ENCODE data around the gene KLF15.
A peak's percentile ranks its signal among the peaks of the same experiment; 100 is the strongest.

Gene KLF15

DNA sequence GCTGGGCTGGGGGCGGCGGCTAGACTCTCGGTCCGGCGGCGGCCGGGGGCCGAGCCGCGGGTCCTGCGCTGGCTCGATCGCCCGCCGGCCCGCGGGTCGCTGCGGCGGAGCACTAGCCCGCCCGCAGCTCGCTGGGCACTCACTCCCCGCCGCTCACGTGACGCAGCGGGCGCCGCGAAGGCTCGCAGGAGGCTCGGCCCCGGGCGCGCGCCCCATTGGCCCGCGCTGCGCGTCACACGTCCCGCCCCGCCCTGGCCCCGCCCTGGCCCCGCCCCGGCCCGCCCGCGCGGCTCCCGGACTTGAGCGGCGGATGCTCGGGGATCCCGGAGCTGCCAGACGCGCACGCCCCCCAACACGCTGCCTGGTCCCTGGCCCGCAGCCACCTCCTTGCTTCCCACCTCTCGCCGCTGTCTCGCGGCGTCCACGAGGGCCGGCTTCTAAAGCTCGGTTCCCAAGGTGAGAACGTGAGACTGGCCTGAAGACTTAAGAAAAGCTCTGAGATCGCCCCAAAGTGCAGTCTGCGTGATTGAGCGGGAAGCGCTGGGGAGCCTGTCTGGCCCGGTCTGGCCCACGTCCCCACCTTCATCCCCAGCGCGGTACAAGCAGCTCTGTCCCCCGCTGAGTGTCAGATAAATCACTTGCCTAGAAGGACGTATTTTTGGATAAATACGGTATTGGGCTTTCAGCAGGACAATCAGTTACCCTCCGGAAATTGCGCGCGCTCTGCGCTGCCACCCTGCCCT, at the start of gene KLF15:
TSS of gene KLF15 (minus strand) at position 114 of the 743 bp plus-strand sequence. CDS start 4,486 bp downstream, outside the sequence.
- H3K36me3 ChIP-seq (ENCODE audit: control insufficient read depth, insufficient read depth, low read length), result peaks cover 1% of the 10 kb centered on the region; the same call in 1 of the 2 replicates
- H3K4me3 ChIP-seq (ENCODE audit: low read depth, low read length), result peak within 1 kb of the TSS; percentile 83
- peaks cover 19% of the 10 kb centered on the region for H3K4me1 ChIP-seq (ENCODE audit: control insufficient read depth, insufficient read depth, low read length)
- H3K27ac ChIP-seq (ENCODE audit: low read depth, low read length), result peak within 1 kb of the TSS; percentile 74
- H3K9ac ChIP-seq (ENCODE audit: low read depth, low read length), result peak within 1 kb of the TSS; percentile 68; the same call in 1 of the 2 replicates
- H3K9me3 ChIP-seq (ENCODE audit: control insufficient read depth, insufficient read depth, low read length), result no peaks in the 10 kb centered on the region
- peaks cover 26% of the 10 kb centered on the region for H3K27me3 ChIP-seq (ENCODE audit: control insufficient read depth, insufficient read depth, low read length)

DNA sequence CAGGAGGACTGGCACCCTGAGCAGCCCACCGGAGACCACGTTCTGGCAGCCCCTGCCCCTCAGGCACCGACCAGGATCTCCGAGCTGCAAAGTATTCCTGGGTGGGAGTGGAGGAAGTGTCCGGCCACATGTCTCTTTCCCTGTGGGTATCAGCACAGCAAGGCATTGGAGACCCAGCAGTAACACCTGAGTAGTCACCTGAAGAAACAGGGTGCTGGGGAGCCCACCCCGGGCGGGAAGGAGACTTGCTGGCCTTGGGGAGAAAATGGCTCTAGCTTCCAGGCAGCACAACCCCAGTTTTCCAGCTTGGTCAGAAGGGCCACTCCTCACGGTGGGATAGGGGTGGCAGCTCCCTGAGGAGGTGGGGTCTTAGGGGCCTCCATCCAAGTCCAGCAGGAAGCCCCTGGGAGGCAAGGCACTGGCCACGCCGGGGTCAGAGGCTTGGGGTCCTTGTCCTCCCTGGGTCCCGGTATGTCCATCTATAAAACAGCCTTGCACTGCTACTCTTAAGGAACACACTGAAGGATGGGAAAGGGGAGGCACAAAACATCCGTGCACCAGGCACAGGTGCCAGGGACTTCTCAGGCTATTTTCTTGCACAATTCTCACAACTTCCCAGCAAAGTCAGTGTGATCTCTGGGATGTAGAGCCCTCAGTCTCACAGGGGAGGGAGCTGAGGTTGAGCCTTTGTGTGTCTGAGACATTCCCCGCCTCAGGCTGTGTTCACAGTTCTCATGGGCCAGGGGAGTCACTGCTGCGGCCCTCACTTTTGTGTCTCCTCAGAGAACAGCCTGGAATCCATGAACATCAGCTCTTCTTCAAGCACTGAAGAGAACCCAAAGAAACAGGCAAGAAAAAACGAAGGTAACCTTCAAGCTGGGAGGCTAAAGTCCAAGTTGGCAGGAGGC, 49.4 kb upstream of the KLF15 start:
- H3K4me3 ChIP-seq (ENCODE audit: low read depth, low read length), result no peak overlapping the region
- no peak overlapping the region for H3K9ac ChIP-seq (ENCODE audit: low read depth, low read length)
- no peaks in the 10 kb centered on the region for H3K36me3 ChIP-seq (ENCODE audit: control insufficient read depth, insufficient read depth, low read length)
- no peaks in the 10 kb centered on the region for H3K9me3 ChIP-seq (ENCODE audit: control insufficient read depth, insufficient read depth, low read length)
- no peak overlapping the region for H3K27ac ChIP-seq (ENCODE audit: low read depth, low read length)
- no peaks in the 10 kb centered on the region; the same call in 1 of the 2 replicates for H3K27me3 ChIP-seq (ENCODE audit: control insufficient read depth, insufficient read depth, low read length)
- H3K4me1 ChIP-seq (ENCODE audit: control insufficient read depth, insufficient read depth, low read length), result peaks cover 3% of the 10 kb centered on the region

DNA sequence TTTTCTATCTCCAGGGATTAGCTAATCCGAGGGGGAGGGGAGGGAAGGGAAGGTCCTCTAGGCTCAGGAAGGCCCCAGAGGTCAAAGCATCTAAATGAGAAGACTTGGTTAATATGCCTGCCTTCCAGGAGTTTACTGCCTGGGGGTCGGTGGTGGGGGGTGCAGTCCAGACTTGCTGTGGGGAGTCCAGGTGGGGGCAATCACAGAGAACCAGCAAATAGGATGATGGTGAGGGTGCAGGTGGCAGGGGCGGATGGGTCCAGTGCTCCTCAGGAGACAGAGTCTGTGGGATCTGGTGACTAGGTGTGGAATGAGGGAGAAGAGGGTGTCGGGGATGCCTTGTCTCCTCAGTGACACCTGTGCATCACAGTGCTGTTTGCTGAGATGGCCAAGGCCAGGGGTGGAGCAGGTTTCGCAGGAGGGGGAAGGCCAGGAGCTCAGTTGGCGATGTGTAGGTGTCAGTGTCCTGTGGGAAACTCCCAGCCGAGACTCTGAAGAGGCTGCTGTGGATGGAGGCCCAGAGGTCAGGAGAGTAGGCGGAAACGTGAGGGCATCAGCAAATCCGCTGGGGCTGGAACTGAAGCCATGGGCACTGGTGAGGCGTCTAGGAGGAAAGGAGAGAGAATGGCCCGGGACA, 45.6 kb upstream of the KLF15 start:
- Histone ChIP-seq H3K4me3 (ENCODE audit: low read depth, low read length) (no peak overlapping the region), H3K9me3 (ENCODE audit: control insufficient read depth, insufficient read depth, low read length) (no peaks in the 10 kb centered on the region), H3K9ac (ENCODE audit: low read depth, low read length) (no peak overlapping the region), H3K4me1 (ENCODE audit: control insufficient read depth, insufficient read depth, low read length) (no peaks in the 10 kb centered on the region; the same call in 1 of the 2 replicates), H3K27ac (ENCODE audit: low read depth, low read length) (no peak overlapping the region), H3K36me3 (ENCODE audit: control insufficient read depth, insufficient read depth, low read length) (no peaks in the 10 kb centered on the region), H3K27me3 (ENCODE audit: control insufficient read depth, insufficient read depth, low read length) (no peaks in the 10 kb centered on the region)

DNA sequence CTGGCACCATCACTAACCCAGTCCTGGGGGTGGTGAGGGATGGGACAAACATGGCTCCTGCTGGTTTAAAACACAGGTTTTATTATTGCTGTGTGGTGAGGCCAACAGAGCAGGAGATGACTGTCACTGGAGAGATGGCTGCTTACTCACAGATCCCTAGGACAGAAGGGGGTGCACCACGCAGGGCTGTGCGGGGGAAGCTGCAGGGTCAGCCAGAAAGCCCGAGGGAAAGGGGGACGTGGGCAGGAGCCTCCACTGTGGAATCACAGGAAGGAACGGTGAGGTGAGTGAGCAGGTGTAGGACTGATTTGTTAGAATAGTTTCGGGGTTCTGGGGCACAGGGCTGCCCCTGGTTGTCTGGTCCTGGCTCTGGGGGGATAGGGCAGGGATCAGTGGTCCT, 45.0 kb upstream of the KLF15 start:
- no peaks in the 10 kb centered on the region for H3K9me3 ChIP-seq (ENCODE audit: control insufficient read depth, insufficient read depth, low read length)
- H3K27ac ChIP-seq (ENCODE audit: low read depth, low read length), result no peak overlapping the region
- H3K36me3 ChIP-seq (ENCODE audit: control insufficient read depth, insufficient read depth, low read length), result no peaks in the 10 kb centered on the region
- no peak overlapping the region for H3K4me3 ChIP-seq (ENCODE audit: low read depth, low read length)
- no peaks in the 10 kb centered on the region for H3K27me3 ChIP-seq (ENCODE audit: control insufficient read depth, insufficient read depth, low read length)
- no peaks in the 10 kb centered on the region; the same call in 1 of the 2 replicates for H3K4me1 ChIP-seq (ENCODE audit: control insufficient read depth, insufficient read depth, low read length)
- H3K9ac ChIP-seq (ENCODE audit: low read depth, low read length), result no peak overlapping the region

DNA sequence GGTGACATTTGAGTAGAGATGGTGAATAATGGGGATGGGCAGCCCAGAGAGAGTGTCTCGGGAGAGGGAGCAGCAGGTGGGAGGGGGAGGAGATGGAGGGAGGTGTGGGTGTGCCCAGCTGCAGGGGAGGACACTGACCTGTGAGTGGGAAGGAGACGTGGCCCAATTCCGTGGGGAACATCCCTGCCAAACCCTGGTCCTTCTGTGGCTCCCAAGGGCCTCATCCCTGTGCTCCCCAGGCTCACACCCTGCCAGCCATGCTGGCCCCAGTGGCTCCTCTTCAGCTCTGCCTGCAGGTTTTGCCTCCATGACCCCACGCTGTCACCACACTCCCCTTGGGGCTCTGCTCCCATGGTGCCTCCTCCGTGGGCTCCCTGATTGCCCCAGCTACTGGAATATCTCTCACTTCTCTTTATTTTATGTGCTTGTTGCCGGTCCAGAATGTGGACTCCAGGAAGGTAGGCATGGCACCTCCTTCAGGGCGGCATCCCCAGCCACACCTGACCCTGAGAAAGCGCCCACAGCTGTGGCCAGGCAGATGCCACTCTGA, 44.5 kb upstream of the KLF15 start:
- no peaks in the 10 kb centered on the region for H3K9me3 ChIP-seq (ENCODE audit: control insufficient read depth, insufficient read depth, low read length)
- H3K4me1 ChIP-seq (ENCODE audit: control insufficient read depth, insufficient read depth, low read length), result no peaks in the 10 kb centered on the region; the same call in 1 of the 2 replicates
- H3K27ac ChIP-seq (ENCODE audit: low read depth, low read length), result no peak overlapping the region
- no peaks in the 10 kb centered on the region for H3K27me3 ChIP-seq (ENCODE audit: control insufficient read depth, insufficient read depth, low read length)
- H3K4me3 ChIP-seq (ENCODE audit: low read depth, low read length), result no peak overlapping the region
- no peak overlapping the region for H3K9ac ChIP-seq (ENCODE audit: low read depth, low read length)
- H3K36me3 ChIP-seq (ENCODE audit: control insufficient read depth, insufficient read depth, low read length), result no peaks in the 10 kb centered on the region

DNA sequence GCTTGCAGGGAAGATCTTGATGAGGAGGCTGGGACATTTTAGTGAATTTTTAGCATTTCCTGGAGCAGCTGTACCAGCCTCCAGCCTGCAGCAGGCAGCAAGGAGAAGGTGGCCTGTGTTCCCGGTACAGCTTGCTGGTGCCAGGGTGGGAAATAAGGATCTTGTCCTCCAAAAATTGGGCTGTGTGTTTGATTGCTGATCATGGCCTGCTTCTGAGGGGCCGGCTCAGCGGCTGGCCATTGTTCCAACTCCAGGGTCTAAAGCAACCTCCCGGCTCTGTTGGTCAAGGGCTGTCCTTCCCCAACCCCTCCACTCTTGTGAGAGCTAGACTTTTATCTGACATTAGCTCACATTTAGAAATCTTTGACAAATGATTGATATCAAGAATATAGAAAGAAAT, 42.5 kb upstream of the KLF15 start:
- H3K9ac ChIP-seq (ENCODE audit: low read depth, low read length), result no peak overlapping the region

DNA sequence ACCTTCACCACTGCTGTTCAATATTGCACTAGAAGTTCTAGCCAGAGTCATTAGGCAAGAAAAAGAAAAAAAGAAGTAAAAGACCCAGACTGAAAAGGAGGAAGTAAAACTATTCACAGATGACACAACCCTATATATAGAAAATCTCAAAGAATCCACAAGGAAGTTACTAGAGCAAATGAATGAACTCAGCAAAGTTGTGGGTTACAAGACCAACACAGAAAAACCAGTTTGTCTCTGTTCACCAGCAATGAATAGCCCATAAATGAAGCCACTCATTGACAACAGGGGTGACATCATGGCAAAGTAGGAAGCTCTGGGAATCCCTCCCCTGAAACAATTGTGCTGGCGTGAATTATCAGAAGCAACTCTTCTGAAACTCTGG, 42.1 kb upstream of the KLF15 start:
- Histone ChIP-seq H3K9me3 (ENCODE audit: control insufficient read depth, insufficient read depth, low read length) (no peaks in the 10 kb centered on the region), H3K36me3 (ENCODE audit: control insufficient read depth, insufficient read depth, low read length) (no peaks in the 10 kb centered on the region), H3K27ac (ENCODE audit: low read depth, low read length) (no peak overlapping the region), H3K4me1 (ENCODE audit: control insufficient read depth, insufficient read depth, low read length) (peaks cover 4% of the 10 kb centered on the region), H3K27me3 (ENCODE audit: control insufficient read depth, insufficient read depth, low read length) (peaks cover 19% of the 10 kb centered on the region), H3K4me3 (ENCODE audit: low read depth, low read length) (no peak overlapping the region), H3K9ac (ENCODE audit: low read depth, low read length) (no peak overlapping the region)

More for the DNA sequence above, 42.5 kb upstream of the KLF15 start:
- Histone ChIP-seq H3K4me1 (ENCODE audit: control insufficient read depth, insufficient read depth, low read length) (peaks cover 4% of the 10 kb centered on the region), H3K27me3 (ENCODE audit: control insufficient read depth, insufficient read depth, low read length) (peaks cover 15% of the 10 kb centered on the region), H3K36me3 (ENCODE audit: control insufficient read depth, insufficient read depth, low read length) (no peaks in the 10 kb centered on the region), H3K9me3 (ENCODE audit: control insufficient read depth, insufficient read depth, low read length) (no peaks in the 10 kb centered on the region), H3K27ac (ENCODE audit: low read depth, low read length) (no peak overlapping the region), H3K4me3 (ENCODE audit: low read depth, low read length) (no peak overlapping the region)

DNA sequence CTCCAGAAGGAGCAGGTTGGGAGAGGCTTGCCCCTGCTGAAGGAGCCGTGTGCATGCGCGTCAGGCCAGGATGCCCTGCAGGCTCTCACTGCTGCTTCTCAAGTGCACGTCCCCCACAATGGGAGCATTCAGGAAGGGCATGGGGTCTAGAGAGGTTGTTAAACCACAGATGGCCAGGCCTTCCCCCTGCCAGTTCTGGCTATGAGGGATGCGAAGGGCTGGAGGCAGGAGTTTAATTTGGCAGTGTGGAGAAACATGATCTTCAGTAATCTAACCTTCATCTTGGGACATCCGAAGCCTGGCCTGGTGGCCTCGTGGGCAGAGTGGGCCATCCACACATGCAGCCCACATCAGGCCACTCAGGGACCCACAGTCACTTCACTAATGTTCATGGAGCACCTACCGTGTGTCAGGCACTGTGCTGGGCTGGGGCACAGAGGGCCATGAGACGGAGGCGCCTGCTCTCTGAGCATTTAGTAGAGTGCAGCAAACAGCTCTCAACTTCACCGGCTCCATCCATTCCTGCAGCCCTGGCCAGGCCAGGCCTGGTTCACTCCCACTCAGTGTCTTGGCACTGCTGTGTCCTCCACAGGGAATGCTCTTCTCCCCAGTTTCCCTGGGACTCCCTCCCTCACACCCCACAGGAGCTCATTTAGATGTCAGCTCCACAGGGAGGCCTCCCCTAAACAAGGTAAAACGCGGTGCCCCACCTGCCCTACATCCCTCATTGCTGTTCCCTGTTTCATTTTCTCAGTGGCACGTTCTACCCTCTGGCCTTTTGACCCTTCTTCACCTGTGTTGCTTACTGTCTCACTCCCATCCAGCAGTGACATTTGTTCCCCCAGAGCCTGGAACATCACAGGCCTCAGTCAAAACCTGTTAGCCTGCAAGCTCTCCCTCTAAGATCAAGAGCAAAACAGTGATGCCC, 41.5 kb upstream of the KLF15 start:
- H3K4me3 ChIP-seq (ENCODE audit: low read depth, low read length), result no peak overlapping the region
- no peaks in the 10 kb centered on the region for H3K9me3 ChIP-seq (ENCODE audit: control insufficient read depth, insufficient read depth, low read length)
- H3K4me1 ChIP-seq (ENCODE audit: control insufficient read depth, insufficient read depth, low read length), result peaks cover 4% of the 10 kb centered on the region
- H3K27me3 ChIP-seq (ENCODE audit: control insufficient read depth, insufficient read depth, low read length), result peaks cover 26% of the 10 kb centered on the region
- H3K9ac ChIP-seq (ENCODE audit: low read depth, low read length), result no peak overlapping the region
- H3K36me3 ChIP-seq (ENCODE audit: control insufficient read depth, insufficient read depth, low read length), result no peaks in the 10 kb centered on the region
- H3K27ac ChIP-seq (ENCODE audit: low read depth, low read length), result no peak overlapping the region

DNA sequence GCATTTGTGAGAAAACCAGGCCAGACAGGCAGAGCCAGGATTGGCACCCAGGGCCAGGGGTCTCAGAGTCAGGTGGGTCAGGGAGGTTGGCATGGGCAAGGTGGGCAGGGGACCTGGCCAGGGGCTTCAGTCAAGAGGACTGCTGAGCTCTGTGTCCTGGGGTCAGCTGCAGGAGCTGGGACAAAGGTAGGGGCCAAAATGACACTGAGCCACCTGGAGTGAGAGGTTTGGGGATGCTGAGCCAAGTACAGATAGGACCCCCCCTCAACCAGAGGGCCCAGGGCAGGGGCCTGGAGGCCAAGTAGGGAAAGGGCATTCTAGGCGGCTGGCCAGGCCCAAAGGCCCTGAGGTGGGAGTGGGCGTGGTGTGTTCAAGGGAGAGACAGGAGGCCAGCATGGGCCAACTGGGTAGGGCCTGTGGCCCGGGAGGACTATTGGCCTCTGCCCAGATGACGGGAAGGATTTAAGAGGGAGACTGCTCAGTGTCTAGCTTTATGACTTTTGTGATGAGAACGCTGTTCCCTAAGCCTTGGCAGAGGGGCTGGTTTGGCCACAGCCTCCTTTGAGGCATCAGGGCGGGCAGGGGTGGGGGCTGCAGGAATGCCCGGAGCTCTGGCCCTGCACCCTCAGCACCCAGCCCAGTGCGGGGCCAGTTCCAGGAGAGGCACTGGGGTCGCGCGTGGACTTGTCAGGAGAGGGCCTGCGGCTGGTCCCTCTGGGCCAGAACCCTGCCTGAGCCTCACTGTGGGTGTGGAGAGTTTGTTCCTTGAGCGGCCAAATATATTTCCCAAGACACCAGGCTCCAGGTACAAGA, 40.6 kb upstream of the KLF15 start:
- Histone ChIP-seq H3K27me3 (ENCODE audit: control insufficient read depth, insufficient read depth, low read length) (peaks cover 34% of the 10 kb centered on the region), H3K36me3 (ENCODE audit: control insufficient read depth, insufficient read depth, low read length) (no peaks in the 10 kb centered on the region), H3K27ac (ENCODE audit: low read depth, low read length) (no peak overlapping the region), H3K4me3 (ENCODE audit: low read depth, low read length) (no peak overlapping the region), H3K4me1 (ENCODE audit: control insufficient read depth, insufficient read depth, low read length) (peaks cover 4% of the 10 kb centered on the region), H3K9ac (ENCODE audit: low read depth, low read length) (no peak overlapping the region), H3K9me3 (ENCODE audit: control insufficient read depth, insufficient read depth, low read length) (no peaks in the 10 kb centered on the region)

Measured in HUES48 (cell line).